ENCODE results near the gene ASCC3. TPM values are rescaled to one million over a fixed set of nuclear protein-coding genes. Genes with fewer than 3 reads are reported as not detected.

ASCC3 gene
- polyA plus RNA-seq, 1 experiment: 56.0 TPM

DNA sequence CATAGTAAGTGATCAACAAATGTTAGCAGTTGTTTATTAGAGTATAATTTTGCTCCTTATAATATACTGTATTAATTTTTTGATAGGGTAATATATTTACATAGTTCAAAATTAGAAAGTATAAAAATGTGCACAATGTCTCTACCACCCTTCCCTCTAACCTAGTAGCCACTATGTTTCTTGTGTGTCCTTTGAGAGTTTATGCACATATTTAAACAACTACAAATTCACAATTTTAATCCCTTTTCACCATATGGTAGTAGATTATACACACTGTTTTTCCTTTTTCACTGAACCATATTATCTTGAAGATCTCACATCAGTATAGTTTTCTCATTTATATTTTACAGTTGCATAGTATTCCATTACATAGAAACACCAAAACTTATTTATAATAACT is 194.9 kb downstream of the ASCC3 start:
- no peak for DNase-seq (ENCODE audit: low read depth, low spot score)
- no peak overlapping the region for H3K27ac ChIP-seq (ENCODE audit: low read depth, low read length)
- no peaks in the 10 kb centered on the region for H3K9me3 ChIP-seq (ENCODE audit: control insufficient read depth, insufficient read depth, low read length)
- TF ChIP-seq, protein P1, sequence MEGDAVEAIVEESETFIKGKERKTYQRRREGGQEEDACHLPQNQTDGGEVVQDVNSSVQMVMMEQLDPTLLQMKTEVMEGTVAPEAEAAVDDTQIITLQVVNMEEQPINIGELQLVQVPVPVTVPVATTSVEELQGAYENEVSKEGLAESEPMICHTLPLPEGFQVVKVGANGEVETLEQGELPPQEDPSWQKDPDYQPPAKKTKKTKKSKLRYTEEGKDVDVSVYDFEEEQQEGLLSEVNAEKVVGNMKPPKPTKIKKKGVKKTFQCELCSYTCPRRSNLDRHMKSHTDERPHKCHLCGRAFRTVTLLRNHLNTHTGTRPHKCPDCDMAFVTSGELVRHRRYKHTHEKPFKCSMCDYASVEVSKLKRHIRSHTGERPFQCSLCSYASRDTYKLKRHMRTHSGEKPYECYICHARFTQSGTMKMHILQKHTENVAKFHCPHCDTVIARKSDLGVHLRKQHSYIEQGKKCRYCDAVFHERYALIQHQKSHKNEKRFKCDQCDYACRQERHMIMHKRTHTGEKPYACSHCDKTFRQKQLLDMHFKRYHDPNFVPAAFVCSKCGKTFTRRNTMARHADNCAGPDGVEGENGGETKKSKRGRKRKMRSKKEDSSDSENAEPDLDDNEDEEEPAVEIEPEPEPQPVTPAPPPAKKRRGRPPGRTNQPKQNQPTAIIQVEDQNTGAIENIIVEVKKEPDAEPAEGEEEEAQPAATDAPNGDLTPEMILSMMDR (IDR thresholded peaks at IDR 0.05; ENCODE audit: low read depth, low read length): no peak
- ChIA-PET CTCF (no interaction called here), POLR2A (no interaction called here)
- no peaks in the 10 kb centered on the region for H3K27me3 ChIP-seq (ENCODE audit: control insufficient read depth, insufficient read depth, low read length)
- no peak overlapping the region for H3K4me3 ChIP-seq (ENCODE audit: low read depth, low read length)

- H3K27ac ChIP-seq (ENCODE audit: low read depth, low read length): no peak overlapping the region
- DNase-seq (ENCODE audit: low read depth, low spot score): no peak
- POLR2A ChIA-PET: no interaction called here
- CTCF ChIA-PET: no interaction called here
- TF ChIP-seq, protein P1 (IDR thresholded peaks at IDR 0.05; ENCODE audit: low read depth, low read length): no peak
- no peak overlapping the region for H3K4me3 ChIP-seq (ENCODE audit: low read depth, low read length)
- H3K9me3 ChIP-seq (ENCODE audit: control insufficient read depth, insufficient read depth, low read length): no peaks in the 10 kb centered on the region
- no peaks in the 10 kb centered on the region for H3K27me3 ChIP-seq (ENCODE audit: control insufficient read depth, insufficient read depth, low read length)
These were observed 195.4 kb downstream of the ASCC3 start for GRCh38 chr6:100685747-100686146.

DNA sequence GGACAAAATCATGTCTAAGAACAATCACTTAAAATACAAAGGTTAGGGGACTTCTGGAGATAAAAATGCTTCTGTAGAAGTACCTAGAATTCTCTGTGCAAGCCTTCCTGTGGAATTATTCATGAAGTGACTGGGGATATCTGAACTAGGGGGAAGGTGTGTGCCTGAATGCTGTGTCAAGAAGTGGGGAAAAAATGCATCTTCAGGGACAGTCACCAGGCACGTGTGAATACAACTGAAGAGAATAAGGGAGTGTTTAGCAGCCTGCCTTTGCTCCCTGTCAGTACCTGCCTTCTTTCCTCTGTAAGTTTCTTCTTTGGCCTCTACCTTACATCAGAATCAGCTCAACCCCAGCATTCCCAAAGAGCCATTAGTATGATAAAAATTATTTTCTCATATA is 201.0 kb downstream of the ASCC3 start:
- TF ChIP-seq, protein P1 (IDR thresholded peaks at IDR 0.05; ENCODE audit: low read depth, low read length): no peak
- ChIA-PET POLR2A (no interaction called here), CTCF (interaction anchor here (4.2 to 6.9 kb wide), 2 partner anchors 16 to 39 kb away, joined by 25 to 37 read pairs; no protein-coding TSS in a partner anchor)
- Histone ChIP-seq H3K27ac (ENCODE audit: low read depth, low read length) (no peak overlapping the region), H3K9me3 (ENCODE audit: control insufficient read depth, insufficient read depth, low read length) (no peaks in the 10 kb centered on the region), H3K27me3 (ENCODE audit: control insufficient read depth, insufficient read depth, low read length) (no peaks in the 10 kb centered on the region), H3K4me3 (ENCODE audit: low read depth, low read length) (no peak overlapping the region)
- DNase-seq (ENCODE audit: low read depth, low spot score): no peak

GRCh38 chr6:100678027-100678426 is 203.1 kb downstream of the ASCC3 start:
- POLR2A ChIA-PET: no interaction called here
- TF ChIP-seq, protein P1 (IDR thresholded peaks at IDR 0.05; ENCODE audit: low read depth, low read length): 0 out of 2 replicates have a peak, but pooled peaks have one; percentile 20
- CTCF ChIA-PET: interaction anchor here (2.3 to 6.9 kb wide), 3 partner anchors 11 to 41 kb away, joined by 5 to 37 read pairs (median 25); no protein-coding TSS in a partner anchor
- no peaks in the 10 kb centered on the region for H3K9me3 ChIP-seq (ENCODE audit: control insufficient read depth, insufficient read depth, low read length)
- H3K4me3 ChIP-seq (ENCODE audit: low read depth, low read length): no peak overlapping the region
- no peak overlapping the region for H3K27ac ChIP-seq (ENCODE audit: low read depth, low read length)
- H3K27me3 ChIP-seq (ENCODE audit: control insufficient read depth, insufficient read depth, low read length): no peaks in the 10 kb centered on the region
- DNase-seq (ENCODE audit: low read depth, low spot score): no peak

DNA sequence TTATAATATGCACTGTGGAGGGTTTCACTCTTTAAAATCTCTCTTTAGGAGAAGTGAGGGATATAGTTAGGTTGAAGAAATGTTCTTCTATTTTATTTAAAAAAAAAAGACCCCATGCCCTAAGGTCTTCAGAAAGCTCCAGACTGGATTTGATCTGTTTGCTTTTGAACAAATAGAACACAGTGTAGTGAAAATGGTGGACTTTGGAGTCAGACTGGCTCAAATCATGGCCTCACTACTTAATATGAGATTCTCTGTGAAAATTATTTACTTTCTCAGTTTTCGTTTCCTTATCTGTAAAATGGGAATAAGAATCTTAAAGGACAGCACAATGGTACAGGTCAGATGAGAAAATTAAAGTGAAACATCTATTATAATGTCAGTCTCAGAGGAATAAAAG is 203.9 kb downstream of the ASCC3 start:
- ChIA-PET CTCF (interaction anchor here (2.3 to 6.9 kb wide), 3 partner anchors 12 to 42 kb away, joined by 5 to 37 read pairs (median 25); no protein-coding TSS in a partner anchor), POLR2A (no interaction called here)
- no peak for DNase-seq (ENCODE audit: low read depth, low spot score)
- H3K4me3 ChIP-seq (ENCODE audit: low read depth, low read length): no peak overlapping the region
- H3K9me3 ChIP-seq (ENCODE audit: control insufficient read depth, insufficient read depth, low read length): no peaks in the 10 kb centered on the region
- no peak overlapping the region for H3K27ac ChIP-seq (ENCODE audit: low read depth, low read length)
- H3K27me3 ChIP-seq (ENCODE audit: control insufficient read depth, insufficient read depth, low read length): no peaks in the 10 kb centered on the region
- TF ChIP-seq, protein P1 (IDR thresholded peaks at IDR 0.05; ENCODE audit: low read depth, low read length): no peak
